Measurements from ENCODE around the gene TRIM17.
"Not testable (repeated sequence)": the region's sequence is repeated elsewhere in the genome, so short reads cannot be mapped to it uniquely, and the experiment has no call there.

The TRIM17 gene

DNA sequence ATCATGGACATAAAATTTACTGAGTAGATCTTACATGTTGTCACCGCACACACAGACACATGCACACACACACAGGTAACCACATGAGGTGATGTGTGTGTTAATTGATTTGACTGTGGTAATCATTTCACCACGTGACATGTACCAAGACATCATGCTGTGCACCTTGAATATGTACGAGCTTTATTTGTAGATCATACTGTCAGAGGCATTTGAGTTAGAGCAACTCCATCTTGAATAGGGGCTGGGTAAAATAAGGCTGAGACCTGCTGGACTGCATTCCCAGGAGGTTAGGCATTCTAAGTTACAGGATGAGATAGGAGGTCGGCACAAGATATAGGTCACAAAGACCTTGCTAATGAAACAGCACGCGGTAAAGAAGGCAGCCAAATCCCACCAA is 31.7 kb upstream of the TRIM17 start:
- no peak for DNase-seq

DNA sequence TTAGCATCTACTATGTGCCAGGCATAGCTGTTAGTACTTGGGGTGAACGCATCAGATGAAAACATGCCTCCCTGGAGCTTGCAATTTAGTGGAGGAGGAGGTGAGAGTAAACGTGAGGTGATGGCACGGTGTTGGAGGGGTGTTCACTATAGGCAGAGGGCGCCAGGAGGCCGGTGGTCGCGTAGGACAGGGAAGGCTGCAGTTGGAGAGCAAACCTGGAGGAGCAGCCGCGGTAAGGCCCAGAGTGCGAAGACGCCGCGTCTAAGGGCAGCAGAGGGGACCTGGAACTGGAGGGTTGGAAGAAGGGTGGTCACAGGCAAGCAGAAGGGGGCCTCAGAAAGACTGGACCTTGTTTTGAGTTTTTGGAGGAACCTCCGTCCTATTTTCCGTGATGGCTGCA is 30.2 kb upstream of the TRIM17 start:
- no peak for DNase-seq

DNA sequence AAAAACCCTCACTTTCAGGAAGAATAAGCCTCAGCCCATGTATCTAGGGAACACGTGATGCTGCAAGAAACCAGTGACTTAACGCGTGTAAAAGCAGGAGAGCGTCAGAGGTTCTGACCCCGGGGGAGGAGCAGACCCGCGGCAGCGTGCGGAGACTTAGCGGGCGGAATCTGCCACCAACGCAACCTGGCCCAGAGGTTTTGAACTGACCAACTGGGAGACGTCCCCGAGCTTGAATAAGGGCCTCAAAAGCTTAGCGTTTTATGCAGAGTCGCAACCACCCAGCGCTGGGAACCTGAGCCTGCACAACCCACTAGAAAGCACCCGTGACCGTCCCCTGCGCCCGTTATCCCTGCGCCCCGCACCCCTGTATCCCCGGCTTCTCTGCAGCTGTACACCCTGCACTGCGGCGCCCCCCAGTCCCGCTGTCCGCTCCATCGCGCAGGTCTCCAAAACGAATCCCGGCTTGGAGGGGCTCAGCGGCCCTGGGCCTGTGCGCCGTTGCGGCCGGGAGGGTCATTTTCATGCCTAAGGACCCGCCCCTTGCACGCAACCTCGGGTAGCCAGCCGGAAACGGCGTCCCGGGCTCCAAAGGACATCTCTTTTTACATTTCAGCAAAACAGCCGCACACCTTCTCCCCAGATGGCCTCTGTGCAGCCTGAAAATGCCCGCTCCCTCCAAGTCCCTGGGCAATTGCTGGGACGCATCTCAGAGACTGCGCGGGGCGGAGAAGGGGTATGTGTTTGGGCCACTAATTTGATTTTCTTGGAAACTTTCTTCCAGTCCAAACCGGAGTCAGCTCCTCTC is 29.4 kb upstream of the TRIM17 start:
- no peak for DNase-seq

DNA sequence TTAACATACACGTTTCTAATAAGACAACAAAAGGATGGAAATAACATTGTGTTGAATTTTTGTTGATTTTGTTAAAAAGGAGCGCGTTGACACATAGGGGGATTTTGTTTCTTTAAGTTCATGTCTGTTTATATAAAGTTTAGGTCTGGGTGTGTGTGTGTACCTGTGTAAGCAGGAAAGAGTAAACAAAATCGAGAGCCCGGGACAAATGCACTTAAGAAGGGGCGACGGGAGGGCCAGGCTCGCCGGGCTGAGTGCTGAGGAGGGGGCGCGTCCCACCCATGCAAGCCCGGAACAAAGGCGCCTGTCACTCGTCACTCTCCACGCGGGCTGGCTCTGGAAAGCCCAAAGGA is 28.8 kb upstream of the TRIM17 start:
- no peak for DNase-seq

DNA sequence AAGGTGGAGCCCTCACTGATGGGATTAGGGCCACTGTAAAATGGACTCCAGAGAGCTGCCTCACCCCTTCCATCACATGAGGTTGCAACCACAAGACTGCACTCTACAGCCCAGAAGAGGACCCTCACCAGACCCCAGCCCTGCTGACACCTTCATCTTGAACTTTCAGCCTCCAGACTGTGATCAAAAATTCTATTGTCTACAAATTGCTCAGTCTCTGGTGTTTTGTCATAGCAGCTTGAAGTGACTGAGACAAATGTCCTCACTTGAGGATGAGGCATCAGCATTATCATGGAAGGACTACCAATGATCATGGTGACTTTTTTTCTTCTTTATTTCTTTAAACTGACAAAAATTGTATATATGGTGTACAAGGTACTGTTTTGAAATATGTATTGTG is 26.7 kb upstream of the TRIM17 start:
- no peak for DNase-seq

DNA sequence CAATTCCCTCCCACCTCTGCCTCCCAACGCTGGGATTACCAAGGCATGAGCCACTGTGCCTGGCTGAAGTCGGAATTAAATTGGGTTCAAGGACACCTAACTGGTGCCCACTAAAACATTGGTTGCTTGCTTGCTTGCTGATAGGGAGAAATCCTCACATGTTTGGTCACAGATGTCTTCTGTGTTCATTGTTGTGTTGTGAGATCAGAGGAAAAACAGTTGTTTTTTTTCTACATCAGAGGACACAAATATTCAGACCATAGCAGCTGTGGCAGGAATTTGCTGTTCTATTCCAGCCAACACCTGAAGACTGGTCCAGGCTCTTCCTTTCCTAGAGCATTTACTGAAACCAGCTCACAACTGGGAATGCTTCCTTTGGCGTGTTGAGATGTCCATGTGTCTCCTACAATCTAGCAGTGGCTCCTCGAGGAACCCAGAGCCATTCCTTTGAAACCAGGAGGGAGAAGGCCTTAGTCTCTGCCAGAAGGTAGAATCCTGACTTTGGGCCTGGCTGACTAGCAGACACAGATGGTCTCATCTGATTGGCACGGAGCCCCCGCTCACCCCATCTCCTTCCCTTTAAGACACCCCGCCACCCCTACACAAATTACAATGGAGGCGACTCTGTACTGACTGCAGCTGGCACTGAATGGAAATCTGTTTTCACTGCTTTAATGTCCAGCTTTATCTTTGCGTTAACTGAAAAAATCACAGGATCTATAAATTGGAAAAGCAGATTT is 24.3 kb upstream of the TRIM17 start:
- DNase-seq = no peak

DNA sequence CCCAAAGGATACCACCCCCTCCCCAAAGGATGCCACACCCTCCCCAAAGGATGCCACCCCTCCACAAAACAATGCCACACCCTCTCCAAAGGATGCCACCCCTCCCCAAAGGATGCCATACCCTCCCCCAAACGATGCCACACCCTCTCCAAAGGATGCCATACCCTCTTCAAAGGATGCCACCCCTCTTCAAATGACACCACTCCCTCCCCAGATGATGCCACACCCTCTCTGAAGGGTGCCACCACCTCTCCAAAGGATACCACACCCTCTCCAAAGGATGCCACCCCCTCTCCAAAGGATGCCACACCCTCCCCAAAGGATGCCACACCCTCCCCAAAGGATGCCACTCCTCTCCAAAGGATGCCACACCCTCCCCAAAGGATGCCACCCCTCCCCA is 21.6 kb upstream of the TRIM17 start:
- no peak for DNase-seq

DNA sequence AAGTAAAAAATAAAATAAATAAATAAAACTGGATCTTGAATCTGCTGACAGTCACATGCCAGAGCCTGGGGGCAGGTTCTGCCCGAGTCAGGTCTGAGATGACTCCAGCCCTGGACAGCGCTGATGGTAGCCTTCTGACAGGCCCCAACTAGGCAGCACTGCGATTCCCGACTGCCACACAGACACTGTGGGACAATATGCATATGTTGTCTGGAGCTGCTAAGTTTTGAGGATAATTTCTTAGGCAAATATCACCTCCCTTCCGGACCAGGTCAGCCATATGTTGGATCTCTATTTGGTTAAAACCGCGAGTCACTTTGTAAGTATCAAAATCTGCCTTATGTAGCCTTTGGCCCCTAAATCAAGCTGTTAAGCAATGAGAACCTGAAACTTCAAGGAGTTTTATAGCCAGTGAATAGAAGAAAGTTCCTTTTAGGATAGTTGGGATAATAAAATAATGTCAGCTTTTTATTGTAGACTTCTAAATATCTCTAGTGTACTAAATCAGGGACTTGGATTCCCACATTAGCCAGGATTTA is 20.8 kb upstream of the TRIM17 start:
- DNase-seq = no peak

DNA sequence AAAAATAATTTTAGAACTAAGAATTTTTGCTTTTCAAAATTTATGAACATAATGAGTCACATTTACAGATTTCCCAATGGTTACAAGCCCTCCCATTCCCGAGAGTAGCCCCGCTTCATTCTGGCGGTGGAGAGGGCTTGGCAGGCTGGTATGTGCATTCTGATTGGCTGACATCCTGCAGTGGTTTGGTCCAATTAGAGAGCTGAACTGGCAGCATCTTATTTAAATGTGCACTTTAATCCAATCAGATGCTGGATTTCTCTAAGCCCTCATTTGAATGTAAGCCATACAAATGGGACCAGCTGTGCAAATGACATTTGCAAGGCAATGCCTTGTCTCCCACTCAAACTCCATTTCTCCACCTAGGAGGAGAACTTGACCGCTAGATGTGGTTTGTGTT is 18.0 kb upstream of the TRIM17 start:
- no peak for DNase-seq

DNA sequence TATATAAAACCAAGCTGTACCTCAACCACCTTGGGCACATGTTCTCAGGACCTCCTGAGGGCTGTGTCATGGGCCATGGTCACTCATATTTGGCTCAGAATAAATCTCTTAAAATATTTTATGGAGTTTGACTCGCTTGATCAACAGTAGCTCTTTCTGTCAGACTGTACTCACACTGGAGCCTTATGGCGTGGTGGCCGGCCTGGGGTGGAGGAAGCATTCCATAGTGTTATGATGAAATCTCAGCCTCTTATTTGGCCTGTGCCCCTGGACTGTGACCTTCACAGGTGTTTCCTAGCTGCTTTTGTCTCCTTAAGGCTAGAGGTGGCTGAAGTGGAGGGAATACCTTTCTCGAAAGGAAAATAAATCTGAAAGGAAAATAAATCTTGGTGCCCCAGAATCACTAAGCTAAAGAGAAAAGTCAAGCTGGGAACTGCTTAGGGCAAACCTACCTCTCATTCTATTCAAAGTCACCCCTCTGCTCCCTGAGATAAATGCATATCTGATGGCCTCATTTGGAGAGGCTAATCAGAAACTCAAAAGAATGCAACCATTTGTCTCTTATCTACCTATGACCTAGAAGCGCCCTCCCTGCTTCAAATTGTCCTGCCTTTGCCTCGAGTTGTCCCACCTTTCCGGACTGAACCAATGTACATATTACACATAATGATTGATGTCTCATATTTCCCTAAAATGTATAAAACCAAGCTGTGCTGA is 16.8 kb upstream of the TRIM17 start:
- DNase-seq = not testable (repeated sequence)

DNA sequence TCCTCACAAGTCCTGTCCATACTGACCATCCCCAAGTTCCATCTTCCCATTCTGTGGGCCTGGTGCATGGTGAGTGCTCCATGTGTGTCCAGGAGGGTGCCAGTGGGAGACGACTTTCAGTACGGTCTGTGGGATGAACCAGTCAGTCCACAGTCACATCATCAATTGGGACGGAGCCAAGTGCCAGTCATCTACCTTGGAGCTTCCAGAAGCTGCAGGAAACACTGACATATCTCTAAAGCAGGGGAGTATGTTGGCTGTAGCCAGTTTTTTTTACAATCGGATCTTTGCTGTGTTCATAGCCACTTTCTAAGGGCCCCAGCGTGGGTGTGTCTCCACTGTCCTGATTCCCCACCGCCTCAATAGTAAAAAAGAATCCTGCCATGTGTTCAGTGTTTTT is 13.6 kb upstream of the TRIM17 start:
- no peak for DNase-seq

DNA sequence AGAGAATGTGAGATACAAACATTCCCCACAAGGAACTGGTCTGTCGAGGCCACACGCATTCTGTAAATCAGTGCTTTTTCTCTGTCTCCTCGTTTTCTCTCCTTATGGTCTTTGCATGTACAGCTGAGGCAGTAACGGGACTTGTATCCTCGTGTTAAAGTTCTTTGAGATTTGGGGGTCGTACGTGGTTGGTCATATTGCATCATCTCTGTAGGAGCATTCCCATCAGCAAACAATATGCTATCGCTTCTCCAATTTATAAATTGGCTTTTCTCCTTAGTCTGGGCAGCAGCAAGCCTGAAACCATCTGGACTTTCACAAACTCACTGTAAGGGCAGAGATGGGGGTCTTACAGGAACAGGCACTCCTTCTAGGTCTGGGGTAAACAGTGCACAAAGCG is 13.0 kb upstream of the TRIM17 start:
- DNase-seq = no peak

DNA sequence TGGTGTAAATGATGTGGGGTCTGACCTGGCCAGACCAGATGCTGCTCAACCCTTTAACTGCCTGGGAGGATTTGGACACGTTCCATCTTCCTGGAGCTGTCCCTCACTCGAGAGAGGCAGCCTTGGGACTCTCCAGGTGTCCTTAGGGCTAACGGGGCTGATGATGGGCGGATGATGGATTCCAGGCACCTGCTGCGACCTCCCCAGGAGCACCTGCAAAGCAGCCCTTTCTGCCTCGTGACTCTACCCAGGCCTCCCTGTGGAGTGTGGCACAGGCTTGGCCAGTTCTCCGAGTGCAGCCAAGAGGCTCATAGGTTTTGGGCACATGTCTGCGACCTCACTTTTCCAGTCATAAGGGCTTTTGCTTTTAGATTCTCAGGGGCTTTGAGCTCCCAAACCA is 12.3 kb upstream of the TRIM17 start:
- no peak for DNase-seq

DNA sequence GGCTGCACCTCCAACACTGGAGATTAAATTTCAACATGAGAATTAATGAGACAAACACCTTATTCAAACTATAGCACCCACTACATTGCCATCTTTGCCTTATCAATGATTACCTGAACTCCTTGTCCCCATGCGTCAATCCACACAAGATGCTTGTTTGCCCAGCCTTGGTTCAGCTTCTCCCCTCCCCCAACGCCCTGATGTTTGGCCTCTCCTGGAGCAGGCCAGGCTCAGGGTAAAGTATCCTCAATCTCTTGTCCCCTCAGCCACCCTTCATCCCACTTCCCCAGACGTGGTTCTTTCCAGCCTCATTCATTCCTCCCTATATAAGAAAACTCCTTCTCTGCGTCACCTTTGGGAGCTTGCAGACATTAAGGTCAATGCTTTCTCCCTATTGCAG is 11.8 kb upstream of the TRIM17 start:
- DNase-seq = no peak

DNA sequence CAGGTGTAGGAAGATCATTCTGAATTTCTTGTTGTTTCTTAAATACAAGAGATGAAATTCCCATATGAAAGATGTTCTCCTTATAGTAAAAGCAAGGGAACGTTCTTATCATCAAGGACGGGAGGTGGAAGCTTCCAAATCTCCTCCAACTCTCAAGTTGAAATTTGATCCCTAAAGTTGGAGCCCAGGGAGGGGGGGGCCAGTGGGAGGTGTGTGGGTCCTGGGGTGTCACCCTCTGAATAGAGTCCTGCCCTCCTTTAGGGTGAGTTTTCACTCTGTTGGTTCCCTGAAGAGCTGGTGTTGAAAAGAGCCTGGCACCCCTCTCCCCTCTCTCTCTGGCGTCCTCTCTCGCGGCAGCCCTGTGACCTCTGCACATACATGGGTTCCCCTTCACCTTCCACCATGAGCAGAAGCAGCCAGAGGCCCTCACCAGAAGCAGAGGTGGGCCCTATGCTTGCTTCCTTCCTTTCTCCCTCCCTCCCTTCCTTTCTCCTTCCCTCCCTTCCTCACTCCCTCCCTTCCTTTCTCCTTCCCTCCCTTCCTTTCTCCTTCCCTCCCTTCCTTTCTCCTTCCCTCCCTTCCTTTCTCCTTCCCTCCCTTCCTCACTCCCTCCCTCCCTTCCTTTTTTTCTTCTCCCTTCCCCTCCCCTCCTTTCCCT is 10.0 kb upstream of the TRIM17 start:
- no peak for DNase-seq

DNA sequence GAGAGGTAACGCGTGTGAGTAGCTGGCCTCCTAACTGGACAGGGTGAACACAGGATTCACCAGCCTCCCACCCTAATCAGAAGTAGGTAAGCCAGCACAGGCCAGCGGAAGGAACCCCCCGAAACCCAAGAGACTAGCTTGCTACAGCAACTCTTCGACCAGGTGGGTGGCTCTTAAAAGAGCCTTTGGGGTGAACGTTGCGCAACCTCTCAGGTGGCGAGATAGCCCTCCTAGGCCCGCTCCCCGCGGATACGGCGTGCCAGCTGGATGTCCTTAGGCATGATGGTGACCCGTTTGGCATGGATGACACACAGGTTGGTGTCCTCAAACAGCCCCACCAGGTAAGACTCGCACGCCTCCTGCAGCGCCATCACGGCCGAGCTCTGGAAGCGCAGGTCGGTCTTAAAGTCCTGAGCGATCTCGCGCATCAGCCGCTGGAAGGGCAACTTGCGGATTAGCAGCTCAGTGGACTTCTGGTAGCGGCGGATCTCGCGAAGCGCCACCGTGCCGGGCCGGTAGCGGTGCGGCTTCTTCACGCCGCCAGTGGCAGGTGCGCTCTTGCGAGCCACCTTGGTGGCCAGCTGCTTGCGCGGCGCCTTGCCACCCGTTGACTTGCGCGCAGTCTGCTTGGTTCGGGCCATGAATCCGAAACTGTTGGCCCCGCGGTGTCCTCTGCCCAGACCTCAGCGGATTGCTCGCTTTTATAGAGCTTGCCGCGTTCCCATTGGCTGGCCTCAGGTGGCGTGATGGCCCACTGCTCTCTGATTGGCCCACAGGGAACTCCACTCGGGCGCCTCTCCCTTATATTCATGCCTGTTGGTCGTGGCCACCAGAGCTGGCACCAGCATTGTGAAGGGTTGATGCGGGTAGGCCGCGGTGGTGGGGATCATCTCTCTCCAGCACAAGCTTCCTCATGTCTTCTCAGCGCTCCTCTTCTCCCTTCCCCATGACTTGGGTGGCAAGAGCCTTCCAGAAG is 8.3 kb upstream of the TRIM17 start:
- DNase-seq = no peak

DNA sequence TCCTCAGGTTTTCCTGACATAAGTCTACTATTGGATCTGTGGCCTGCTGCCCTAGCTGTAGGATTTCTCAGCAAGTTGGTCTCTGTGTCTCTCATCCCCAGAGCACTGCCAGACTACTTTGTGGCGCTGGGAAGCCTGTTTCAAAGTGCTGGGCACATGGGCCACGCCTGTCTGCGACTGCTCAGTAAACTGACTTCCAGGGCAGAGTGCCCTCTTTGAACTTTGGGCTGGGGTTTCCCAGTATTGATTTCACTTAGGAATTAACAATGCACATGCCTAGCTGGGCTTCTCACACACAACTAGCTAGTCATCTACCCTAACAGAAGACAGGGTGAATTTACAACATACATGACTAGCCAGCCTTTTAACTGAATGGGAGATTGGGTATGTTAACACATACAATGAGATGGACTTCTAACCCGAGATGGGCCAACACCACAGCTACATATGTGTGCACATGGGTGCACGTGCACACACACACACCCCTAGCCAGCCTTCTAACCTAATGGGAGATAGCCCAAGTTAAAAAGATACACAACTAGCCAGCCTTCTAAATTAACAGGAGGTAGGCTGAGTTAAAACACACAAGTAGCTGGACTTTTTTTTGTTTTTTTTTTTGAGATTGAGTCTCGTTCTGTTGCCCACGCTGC is 6.9 kb upstream of the TRIM17 start:
- DNase-seq = no peak

DNA sequence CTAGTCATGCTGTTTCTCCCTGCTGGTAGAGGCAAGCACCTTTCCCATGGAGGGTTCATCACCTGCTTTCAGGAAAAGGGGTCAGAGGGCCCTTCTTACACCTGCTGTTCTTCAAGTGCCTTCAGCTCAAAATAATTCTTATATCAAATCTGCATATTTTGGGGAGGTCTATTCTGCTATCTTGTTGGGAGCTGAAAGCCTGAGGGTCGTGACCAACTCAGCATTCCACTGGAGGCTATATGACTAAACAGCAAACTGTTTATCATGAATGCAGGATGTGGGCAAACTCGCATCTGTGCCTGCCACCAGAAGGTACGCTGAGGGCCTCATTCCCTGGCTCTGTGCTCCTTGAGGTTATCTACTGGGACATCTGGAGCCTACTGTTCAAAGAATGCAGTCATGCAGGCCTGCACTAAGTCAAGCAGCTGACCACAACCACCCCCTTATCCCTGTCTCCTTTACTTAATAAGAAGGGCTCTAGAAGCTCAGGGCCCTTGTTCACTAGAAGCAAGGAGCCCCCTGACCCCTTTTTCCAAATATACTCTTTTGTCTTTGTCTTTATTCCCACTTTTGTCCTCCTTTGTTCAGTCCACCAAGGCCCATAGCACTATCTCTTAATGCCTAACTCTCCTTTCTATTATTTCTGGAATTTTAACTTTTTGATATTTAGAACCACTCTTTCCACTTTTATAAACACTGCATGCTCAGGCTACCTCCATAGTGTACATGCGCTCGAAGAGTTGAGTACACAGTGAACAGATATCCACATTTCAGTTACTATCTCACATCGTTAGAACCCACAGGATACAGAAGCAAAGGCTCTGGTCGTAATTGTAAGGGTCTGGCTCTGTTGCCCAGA is 4.5 kb upstream of the TRIM17 start:
- DNase-seq = no peak

DNA sequence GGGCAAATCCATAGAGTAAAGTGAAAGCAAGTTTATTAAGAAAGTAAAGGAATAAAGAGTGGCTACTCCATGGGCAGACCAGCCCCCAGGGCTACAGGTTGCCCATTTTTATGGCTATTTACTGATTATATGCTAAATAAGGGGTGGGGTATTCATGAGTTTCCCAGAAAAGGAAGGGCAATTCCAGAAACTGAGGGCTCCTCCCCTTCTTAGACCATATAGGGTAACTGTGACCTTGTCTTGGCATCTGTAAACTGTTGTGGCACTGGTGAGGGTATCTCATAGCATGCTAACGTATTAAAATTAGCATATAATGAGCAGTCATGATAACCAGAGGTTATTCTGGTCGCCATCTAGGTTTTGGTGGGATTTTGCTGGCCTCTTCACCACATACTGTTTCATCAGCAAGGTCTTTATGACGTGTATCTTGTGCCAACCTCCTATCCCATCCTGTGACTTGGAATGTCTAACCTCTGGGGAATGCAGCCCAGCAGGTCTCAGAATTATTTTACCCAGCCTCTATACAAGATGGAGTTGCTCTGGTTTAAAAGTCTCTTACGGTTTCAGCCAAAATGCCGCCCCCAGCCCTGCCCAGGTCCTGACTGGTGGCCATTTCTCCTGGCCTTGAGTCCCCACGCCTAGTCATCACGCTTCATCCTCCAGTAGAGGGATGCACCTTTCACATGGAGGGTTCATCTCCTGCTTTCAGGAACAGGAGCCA is 982 bp upstream of the TRIM17 start:
- DNase-seq = no peak

DNA sequence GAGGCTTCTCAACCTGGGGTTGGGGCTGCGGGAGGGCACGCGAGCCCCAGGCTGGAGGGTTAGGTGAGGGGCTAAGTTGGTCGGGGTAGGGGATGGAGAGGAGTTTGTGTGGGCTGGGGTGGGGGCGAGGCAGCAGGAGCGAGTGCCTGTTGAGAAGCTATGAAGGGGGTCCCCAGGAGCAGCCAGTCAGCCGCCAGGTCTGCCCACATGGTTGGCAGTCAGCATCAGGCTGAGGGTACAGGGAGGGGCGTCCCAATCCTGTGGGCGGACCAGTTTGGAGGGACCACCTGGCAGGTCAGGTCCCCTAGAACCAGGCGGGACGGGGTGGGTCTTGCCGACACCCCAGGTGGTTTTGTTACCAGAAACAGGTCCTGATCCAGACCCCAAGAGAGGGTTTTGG is 400 bp upstream of the TRIM17 start:
- DNase-seq = no peak

Measured in effector CD4-positive, alpha-beta T cell (primary cell).